Astrocyte (in vitro differentiated cells and primary cell): ENCODE data around the gene TOM1L2. TPM values are rescaled to one million over a fixed set of nuclear protein-coding genes. Genes with fewer than 3 reads are reported as not detected.
A peak's percentile ranks its signal among the peaks of the same experiment; 100 is the strongest.

Experiments used
- DNase-seq: peaks from one replicate; pipeline ENCODE4 v3.0.0-alpha.2; 2010; ENCODE audit warnings: low read depth
- FAIRE-seq: peaks from 2 replicates; lab custom pipeline; 2011; peaks lifted over from hg19 to GRCh38; lab: Jason Lieb, UNC
- H2AFZ ChIP-seq: 2 replicates; pipeline ENCODE4 v1.6.0; 2012; ENCODE audit warnings: low read depth, low read length, inconsistent platforms
- H3K27ac ChIP-seq: 2 replicates; pipeline ENCODE4 v1.5.1; 2011; ENCODE audit warnings: low read depth, low read length, inconsistent platforms
- H3K27me3 ChIP-seq: 2 replicates; pipeline ENCODE4 v1.6.0; 2011; ENCODE audit warnings: low read length, inconsistent platforms; ENCODE audit not compliant: insufficient read depth
- H3K36me3 ChIP-seq: 2 replicates; pipeline ENCODE4 v1.5.1; 2011; ENCODE audit warnings: low read length, inconsistent platforms; ENCODE audit not compliant: insufficient read depth
- H3K4me1 ChIP-seq: 2 replicates; pipeline ENCODE4 v1.5.1; 2011; ENCODE audit warnings: low read length, inconsistent platforms; ENCODE audit not compliant: insufficient read depth
- H3K4me2 ChIP-seq: 2 replicates; pipeline ENCODE4 v1.6.0; 2012; ENCODE audit warnings: low read length, inconsistent platforms
- H3K4me3 ChIP-seq: 2 replicates; pipeline ENCODE4 v1.5.1; 2011; ENCODE audit warnings: low read depth, mild to moderate bottlenecking, low read length, inconsistent platforms; ENCODE audit not compliant: insufficient read depth
- H3K79me2 ChIP-seq: 2 replicates; pipeline ENCODE4 v1.6.0; 2012; ENCODE audit warnings: mild to moderate bottlenecking, low read length, inconsistent platforms; ENCODE audit not compliant: insufficient read depth
- H3K9ac ChIP-seq: 2 replicates; pipeline ENCODE4 v1.6.0; 2012; ENCODE audit warnings: mild to moderate bottlenecking, low read length, inconsistent platforms
- H3K9me3 ChIP-seq: 2 replicates; pipeline ENCODE4 v1.5.1; 2012; ENCODE audit warnings: low read depth, mild to moderate bottlenecking, low read length, inconsistent platforms; ENCODE audit not compliant: insufficient read depth
- H4K20me1 ChIP-seq: 2 replicates; pipeline ENCODE4 v1.6.0; 2012; ENCODE audit warnings: low read length, inconsistent platforms; ENCODE audit not compliant: insufficient read depth
- H3K27ac Mint-ChIP-seq: one replicate; pipeline ENCODE4 v1.8.0; 2021; ENCODE audit warnings: mild to moderate bottlenecking, mixed read lengths; ENCODE audit not compliant: unreplicated experiment
- H3K27me3 Mint-ChIP-seq: one replicate; pipeline ENCODE4 v1.8.0; 2021; ENCODE audit warnings: low read depth, mixed read lengths; ENCODE audit not compliant: unreplicated experiment
- H3K36me3 Mint-ChIP-seq: one replicate; pipeline ENCODE4 v1.8.0; 2021; ENCODE audit warnings: low read depth, mixed read lengths; ENCODE audit not compliant: unreplicated experiment
- H3K4me1 Mint-ChIP-seq: one replicate; pipeline ENCODE4 v1.8.0; 2021; ENCODE audit warnings: low read depth, mixed read lengths; ENCODE audit not compliant: unreplicated experiment
- H3K4me3 Mint-ChIP-seq: one replicate; pipeline ENCODE4 v1.8.0; 2021; ENCODE audit warnings: mild to moderate bottlenecking, moderate library complexity, mixed read lengths; ENCODE audit not compliant: unreplicated experiment
- H3K9me3 Mint-ChIP-seq: one replicate; pipeline ENCODE4 v1.8.0; 2021; ENCODE audit warnings: mild to moderate bottlenecking, mixed read lengths; ENCODE audit not compliant: unreplicated experiment
- CTCF ChIP-seq: IDR thresholded peaks from 2 replicates; pipeline ENCODE4 v1.5.1; 2011; ENCODE audit warnings: low read depth, mild to moderate bottlenecking, inconsistent platforms, low read length, moderate library complexity; ENCODE audit not compliant: insufficient read depth
- EZH2 ChIP-seq: IDR thresholded peaks from 2 replicates; pipeline ENCODE4 v1.6.1; 2012; ENCODE audit warnings: mild to moderate bottlenecking, low read length, inconsistent platforms; ENCODE audit not compliant: insufficient read depth
- total RNA-seq: library from RNA; stranded (reverse); gene quantifications from 2 replicates; pipeline ENCODE4 v1.2.1, GENCODE V29; 2021

TOM1L2 gene
- total RNA-seq, 1 donor from 2014 or later = 54.4 TPM

GRCh38 chr17:17970699-17971430 lies 1.3 kb downstream of the TOM1L2 start:
- Histone ChIP-seq H4K20me1 (peaks cover 40% of the 10 kb centered on the region), H3K4me1 (peaks cover 12% of the 10 kb centered on the region), H3K4me2 (peak overlapping the region; percentile 98), H3K36me3 (no peaks in the 10 kb centered on the region), H3K27me3 (no peaks in the 10 kb centered on the region), H3K79me2 (peaks cover 59% of the 10 kb centered on the region), H3K9me3 (no peaks in the 10 kb centered on the region), H2AFZ (no peak overlapping the region), H3K27ac (no peak overlapping the region), H3K4me3 (peak overlapping the region; percentile 77), H3K9ac (peak overlapping the region; percentile 86)
- Mint-ChIP-seq H3K27ac (no peak overlapping the region), H3K27me3 (no peaks in the 10 kb centered on the region), H3K4me3 (peak overlapping the region; percentile 84), H3K9me3 (peaks cover 4% of the 10 kb centered on the region), H3K36me3 (no peaks in the 10 kb centered on the region), H3K4me1 (peaks cover 20% of the 10 kb centered on the region)
- DNase-seq = peak; percentile 16
- no peak for FAIRE-seq
- TF ChIP-seq CTCF = no peak
- TF ChIP-seq EZH2 = no peak

GRCh38 chr17:17966399-17966798 lies 5.8 kb downstream of the TOM1L2 start:
- H3K36me3 Mint-ChIP-seq = no peaks in the 10 kb centered on the region
- peaks cover 28% of the 10 kb centered on the region for H3K4me1 Mint-ChIP-seq
- Histone ChIP-seq H3K27ac (no peak overlapping the region), H3K4me2 (no peak overlapping the region), H3K9ac (no peak overlapping the region), H3K27me3 (no peaks in the 10 kb centered on the region), H2AFZ (no peak overlapping the region), H4K20me1 (peaks cover 57% of the 10 kb centered on the region), H3K9me3 (no peaks in the 10 kb centered on the region), H3K36me3 (no peaks in the 10 kb centered on the region), H3K4me1 (peaks cover 6% of the 10 kb centered on the region), H3K79me2 (peaks cover 93% of the 10 kb centered on the region), H3K4me3 (no peak overlapping the region)
- no peak for FAIRE-seq
- no peak overlapping the region for H3K27ac Mint-ChIP-seq
- no peaks in the 10 kb centered on the region for H3K27me3 Mint-ChIP-seq
- no peak overlapping the region for H3K4me3 Mint-ChIP-seq
- DNase-seq = no peak
- TF ChIP-seq CTCF = no peak
- H3K9me3 Mint-ChIP-seq = no peaks in the 10 kb centered on the region

- no peak overlapping the region for H3K27ac Mint-ChIP-seq
- H3K4me1 Mint-ChIP-seq = peaks cover 24% of the 10 kb centered on the region
These were observed 7.0 kb downstream of the TOM1L2 start for GRCh38 chr17:17965152-17965721.

More at GRCh38 chr17:17965152-17965721, 7.0 kb downstream of the TOM1L2 start:
- Mint-ChIP-seq H3K9me3 (no peaks in the 10 kb centered on the region), H3K4me3 (no peak overlapping the region), H3K36me3 (peaks cover 3% of the 10 kb centered on the region), H3K27me3 (no peaks in the 10 kb centered on the region)
- DNase-seq = no peak
- peaks cover 45% of the 10 kb centered on the region for H4K20me1 ChIP-seq
- TF ChIP-seq CTCF (no peak), EZH2 (no peak)
- no peak overlapping the region for H3K9ac ChIP-seq
- H3K4me2 ChIP-seq = no peak overlapping the region
- no peaks in the 10 kb centered on the region for H3K27me3 ChIP-seq
- no peak overlapping the region for H3K4me3 ChIP-seq
- H2AFZ ChIP-seq = no peak overlapping the region
- no peak overlapping the region for H3K27ac ChIP-seq
- no peaks in the 10 kb centered on the region for H3K36me3 ChIP-seq
- H3K9me3 ChIP-seq = no peaks in the 10 kb centered on the region
- no peak for FAIRE-seq
- no peaks in the 10 kb centered on the region for H3K4me1 ChIP-seq
- H3K79me2 ChIP-seq = peaks cover 93% of the 10 kb centered on the region
